Neural cell (in vitro differentiated cells): Measurements from ENCODE around the gene PLN. TPM values are rescaled to one million over a fixed set of nuclear protein-coding genes. Genes with fewer than 3 reads are reported as not detected.

Source experiments
- H2AFZ ChIP-seq: fragments of 200-600, 300-800 bp; sonication (generic), shearing (Covaris generic); 2 replicates; pipeline ENCODE4 v1.6.0; 2014; ENCODE audit warnings: low read depth, mild to moderate bottlenecking, antibody characterized with exemption, low read length, moderate library complexity
- H3F3A ChIP-seq: fragments of 200-600 bp; shearing (Covaris generic); 2 replicates; pipeline ENCODE4 v1.6.1; 2016; ENCODE audit warnings: mild to moderate bottlenecking, moderate library complexity, mixed read lengths, antibody characterized with exemption, low read length; ENCODE audit not compliant: insufficient read depth, poor library complexity, severe bottlenecking
- H3K27ac ChIP-seq: fragments of 200-600, 300-800 bp; sonication (generic), shearing (Covaris generic); 2 replicates; pipeline ENCODE4 v1.5.1; 2014; ENCODE audit warnings: mild to moderate bottlenecking, low read length, moderate library complexity
- H3K27me3 ChIP-seq: fragments of 300-800, 200-600 bp; sonication (generic), shearing (Covaris generic); 2 replicates; pipeline ENCODE4 v1.6.0; 2014; ENCODE audit warnings: mild to moderate bottlenecking, low read depth, low read length, moderate library complexity; ENCODE audit not compliant: insufficient read depth
- H3K36me3 ChIP-seq: fragments of 300-800, 200-600 bp; sonication (generic), shearing (Covaris generic); 2 replicates; pipeline ENCODE4 v1.5.1; 2014; ENCODE audit warnings: mild to moderate bottlenecking, antibody characterized with exemption, low read length, moderate library complexity; ENCODE audit not compliant: insufficient read depth
- H3K4me2 ChIP-seq: fragments of 300-800, 200-600 bp; sonication (generic), shearing (Covaris generic); 2 replicates; pipeline ENCODE4 v1.6.0; 2014; ENCODE audit warnings: mild to moderate bottlenecking, low read length
- H3K4me3 ChIP-seq: fragments of 300-800, 200-600 bp; sonication (generic), shearing (Covaris generic); 2 replicates; pipeline ENCODE4 v1.5.1; 2014; ENCODE audit warnings: mild to moderate bottlenecking, low read length, moderate library complexity
- H3K79me2 ChIP-seq: fragments of 200-600 bp; shearing (Covaris generic); replicated peaks from 2 replicates; pipeline ENCODE4 v1.6.0; 2014; ENCODE audit warnings: mild to moderate bottlenecking, low read length, moderate library complexity; ENCODE audit not compliant: insufficient read depth
- H3K9ac ChIP-seq: fragments of 300-800, 200-600 bp; sonication (generic), shearing (Covaris generic); 2 replicates; pipeline ENCODE4 v1.6.1; 2016; ENCODE audit warnings: mild to moderate bottlenecking, low read length, mixed read lengths
- H3K9me2 ChIP-seq: fragments of 200-600 bp; shearing (Covaris generic); 2 replicates; pipeline ENCODE4 v1.6.1; 2016; ENCODE audit warnings: mild to moderate bottlenecking, low read length, mixed read lengths; ENCODE audit not compliant: insufficient read depth
- H3K9me3 ChIP-seq: fragments of 200-600, 300-800 bp; sonication (generic), shearing (Covaris generic); 2 replicates; pipeline ENCODE4 v1.6.1; 2016; ENCODE audit warnings: mild to moderate bottlenecking, mixed run types, low read length, moderate library complexity, mixed read lengths
- H4K20me1 ChIP-seq: fragments of 200-600 bp; shearing (Covaris generic); 2 replicates; pipeline ENCODE4 v1.6.1; 2016; ENCODE audit warnings: mild to moderate bottlenecking, mixed run types; ENCODE audit not compliant: insufficient read depth
- EP300 ChIP-seq: fragments of 450-650 bp; conservative IDR thresholded peaks from 2 replicates; pipeline ENCODE4 v1.6.1; 2014; ENCODE audit warnings: antibody characterized with exemption, mild to moderate bottlenecking, moderate library complexity; ENCODE audit not compliant: poor library complexity, severe bottlenecking
- EZH2 ChIP-seq: fragments of 200-600, 300-800 bp; shearing (Covaris generic), sonication (generic); IDR thresholded peaks from 2 replicates; pipeline ENCODE4 v1.6.1; 2014; ENCODE audit warnings: antibody characterized with exemption, low read length, borderline replicate concordance, mild to moderate bottlenecking; ENCODE audit not compliant: insufficient read depth, poor library complexity, severe bottlenecking
- MXI1 ChIP-seq: fragments of 450-650 bp; conservative IDR thresholded peaks from 2 replicates; pipeline ENCODE4 v1.6.1; 2014; ENCODE audit warnings: antibody characterized with exemption, mild to moderate bottlenecking; ENCODE audit not compliant: poor library complexity, severe bottlenecking
- POLR2AphosphoS5 ChIP-seq: IDR thresholded peaks from 2 replicates; pipeline ENCODE4 v1.6.1; 2012
- RAD21 ChIP-seq: fragments of 450-650 bp; conservative IDR thresholded peaks from 2 replicates; pipeline ENCODE4 v1.6.1; 2014; ENCODE audit warnings: antibody characterized with exemption, mild to moderate bottlenecking, moderate library complexity
- SMC3 ChIP-seq: fragments of 450-650 bp; conservative IDR thresholded peaks from 2 replicates; pipeline ENCODE4 v1.6.1; 2014; ENCODE audit warnings: antibody characterized with exemption, mild to moderate bottlenecking, moderate library complexity; ENCODE audit not compliant: poor library complexity
- TAF1 ChIP-seq: IDR thresholded peaks from 2 replicates; pipeline ENCODE4 v1.6.1; 2012; ENCODE audit warnings: low read depth
- polyA minus RNA-seq: library from RNA; depleted of rRNA, polyadenylated mRNA; stranded (reverse); fragments of >200 nt; gene quantifications from 2 replicates; pipeline ENCODE4 v1.2.3, GENCODE V29; 2014
- polyA plus RNA-seq: library from polyadenylated mRNA; depleted of rRNA; stranded (reverse); fragments of >200 nt; gene quantifications from 2 replicates; pipeline ENCODE4 v1.2.3, GENCODE V29; 2014
- TF ChIP-seq, protein P1 (sequence below): fragments of 450-650 bp; IDR thresholded peaks from 2 replicates; pipeline ENCODE4 v1.5.1; 2014; ENCODE audit warnings: antibody characterized with exemption, mild to moderate bottlenecking, moderate library complexity; ENCODE audit not compliant: poor library complexity, severe bottlenecking
- TF ChIP-seq, protein P2 (sequence below): IDR thresholded peaks from 2 replicates; pipeline ENCODE4 v1.6.1; 2012; ENCODE audit warnings: borderline replicate concordance

The PLN gene
- polyA plus RNA-seq (not detected in 2 replicates), polyA minus RNA-seq (not detected in 2 replicates)

DNA sequence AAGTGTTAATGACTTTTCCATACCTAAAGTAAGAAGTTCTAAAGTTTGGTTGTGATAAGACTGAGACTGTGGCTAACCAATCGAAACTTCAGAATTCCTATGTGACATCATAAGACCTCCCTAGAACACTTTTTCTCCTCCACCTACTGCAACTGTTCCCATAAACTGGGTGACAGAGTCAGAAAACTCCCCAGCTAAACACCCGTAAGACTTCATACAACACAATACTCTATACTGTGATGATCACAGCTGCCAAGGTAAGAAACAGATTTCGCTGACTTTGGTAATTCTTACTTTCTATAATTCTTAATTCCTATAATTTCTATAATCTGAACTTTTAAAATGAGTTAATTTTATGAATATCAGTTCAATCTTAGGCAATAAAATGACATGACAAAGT, at the start of gene PLN:
PLN (plus strand) TSS at position 161 of the 400 bp plus-strand sequence. CDS start 10,626 bp downstream, outside the sequence.
- Histone ChIP-seq H3K27ac (no peak within 1 kb of the TSS), H3K9me2 (no peaks in the 10 kb centered on the region), H3K36me3 (no peaks in the 10 kb centered on the region), H4K20me1 (no peaks in the 10 kb centered on the region), H3K9ac (no peak within 1 kb of the TSS), H3K9me3 (no peaks in the 10 kb centered on the region), H3K27me3 (no peaks in the 10 kb centered on the region), H2AFZ (no peak within 1 kb of the TSS), H3K4me2 (no peak within 1 kb of the TSS), H3F3A (no peaks in the 10 kb centered on the region), H3K79me2 (peaks cover 25% of the 10 kb centered on the region), H3K4me3 (no peak within 1 kb of the TSS)
- TF ChIP-seq, protein P1, sequence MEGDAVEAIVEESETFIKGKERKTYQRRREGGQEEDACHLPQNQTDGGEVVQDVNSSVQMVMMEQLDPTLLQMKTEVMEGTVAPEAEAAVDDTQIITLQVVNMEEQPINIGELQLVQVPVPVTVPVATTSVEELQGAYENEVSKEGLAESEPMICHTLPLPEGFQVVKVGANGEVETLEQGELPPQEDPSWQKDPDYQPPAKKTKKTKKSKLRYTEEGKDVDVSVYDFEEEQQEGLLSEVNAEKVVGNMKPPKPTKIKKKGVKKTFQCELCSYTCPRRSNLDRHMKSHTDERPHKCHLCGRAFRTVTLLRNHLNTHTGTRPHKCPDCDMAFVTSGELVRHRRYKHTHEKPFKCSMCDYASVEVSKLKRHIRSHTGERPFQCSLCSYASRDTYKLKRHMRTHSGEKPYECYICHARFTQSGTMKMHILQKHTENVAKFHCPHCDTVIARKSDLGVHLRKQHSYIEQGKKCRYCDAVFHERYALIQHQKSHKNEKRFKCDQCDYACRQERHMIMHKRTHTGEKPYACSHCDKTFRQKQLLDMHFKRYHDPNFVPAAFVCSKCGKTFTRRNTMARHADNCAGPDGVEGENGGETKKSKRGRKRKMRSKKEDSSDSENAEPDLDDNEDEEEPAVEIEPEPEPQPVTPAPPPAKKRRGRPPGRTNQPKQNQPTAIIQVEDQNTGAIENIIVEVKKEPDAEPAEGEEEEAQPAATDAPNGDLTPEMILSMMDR = no peak
- TF ChIP-seq MXI1 (no peak), EP300 (no peak), RAD21 (no peak), EZH2 (no peak)
- TF ChIP-seq, protein P2, sequence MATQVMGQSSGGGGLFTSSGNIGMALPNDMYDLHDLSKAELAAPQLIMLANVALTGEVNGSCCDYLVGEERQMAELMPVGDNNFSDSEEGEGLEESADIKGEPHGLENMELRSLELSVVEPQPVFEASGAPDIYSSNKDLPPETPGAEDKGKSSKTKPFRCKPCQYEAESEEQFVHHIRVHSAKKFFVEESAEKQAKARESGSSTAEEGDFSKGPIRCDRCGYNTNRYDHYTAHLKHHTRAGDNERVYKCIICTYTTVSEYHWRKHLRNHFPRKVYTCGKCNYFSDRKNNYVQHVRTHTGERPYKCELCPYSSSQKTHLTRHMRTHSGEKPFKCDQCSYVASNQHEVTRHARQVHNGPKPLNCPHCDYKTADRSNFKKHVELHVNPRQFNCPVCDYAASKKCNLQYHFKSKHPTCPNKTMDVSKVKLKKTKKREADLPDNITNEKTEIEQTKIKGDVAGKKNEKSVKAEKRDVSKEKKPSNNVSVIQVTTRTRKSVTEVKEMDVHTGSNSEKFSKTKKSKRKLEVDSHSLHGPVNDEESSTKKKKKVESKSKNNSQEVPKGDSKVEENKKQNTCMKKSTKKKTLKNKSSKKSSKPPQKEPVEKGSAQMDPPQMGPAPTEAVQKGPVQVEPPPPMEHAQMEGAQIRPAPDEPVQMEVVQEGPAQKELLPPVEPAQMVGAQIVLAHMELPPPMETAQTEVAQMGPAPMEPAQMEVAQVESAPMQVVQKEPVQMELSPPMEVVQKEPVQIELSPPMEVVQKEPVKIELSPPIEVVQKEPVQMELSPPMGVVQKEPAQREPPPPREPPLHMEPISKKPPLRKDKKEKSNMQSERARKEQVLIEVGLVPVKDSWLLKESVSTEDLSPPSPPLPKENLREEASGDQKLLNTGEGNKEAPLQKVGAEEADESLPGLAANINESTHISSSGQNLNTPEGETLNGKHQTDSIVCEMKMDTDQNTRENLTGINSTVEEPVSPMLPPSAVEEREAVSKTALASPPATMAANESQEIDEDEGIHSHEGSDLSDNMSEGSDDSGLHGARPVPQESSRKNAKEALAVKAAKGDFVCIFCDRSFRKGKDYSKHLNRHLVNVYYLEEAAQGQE = no peak

DNA sequence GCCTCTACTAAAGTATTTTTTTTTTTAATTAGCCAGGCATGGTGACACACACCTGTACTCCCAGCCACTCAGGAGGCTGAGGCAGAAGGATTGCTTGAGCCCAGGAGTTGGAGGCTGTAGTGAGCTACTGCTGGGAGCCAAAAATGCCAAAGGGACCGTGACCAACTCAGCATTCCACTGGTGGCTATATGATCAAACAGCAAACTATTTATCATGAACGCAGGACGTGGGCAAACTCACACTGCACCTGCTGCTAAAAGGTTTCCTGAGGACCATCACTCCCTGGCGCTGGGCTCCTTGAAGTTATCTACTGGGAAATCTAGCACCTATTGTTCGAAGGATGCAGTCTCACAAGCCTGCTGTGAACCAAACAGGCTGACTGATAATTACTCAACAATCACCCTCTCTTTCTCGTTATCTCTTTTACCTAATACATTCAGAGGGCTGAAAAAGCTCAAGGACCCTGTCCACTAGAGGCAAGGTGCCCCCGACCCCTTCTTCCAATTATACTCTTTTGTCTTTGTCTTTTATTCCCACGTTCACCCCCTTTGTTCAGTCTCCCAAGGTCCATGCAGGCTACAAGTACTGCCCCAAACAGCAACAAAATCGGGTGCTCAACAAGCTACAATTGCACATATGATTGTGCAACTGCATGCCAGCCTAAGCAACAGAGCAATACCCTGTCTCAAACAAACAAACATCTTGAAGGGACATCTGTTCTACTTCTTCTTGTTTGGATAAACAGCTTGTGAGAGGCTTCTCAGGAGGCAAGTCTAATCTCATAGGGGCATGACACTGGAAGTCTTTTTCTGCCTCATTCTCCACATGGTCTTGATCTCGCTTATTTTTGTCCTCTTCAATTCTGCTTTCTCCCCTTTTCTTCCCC, 47.7 kb upstream of the PLN start:
- no peak overlapping the region for H3K27ac ChIP-seq
- H3K9me3 ChIP-seq = no peaks in the 10 kb centered on the region
- TF ChIP-seq EP300 (no peak), EZH2 (no peak), SMC3 (no peak), MXI1 (no peak), TAF1 (no peak), RAD21 (no peak), POLR2AphosphoS5 (no peak)
- TF ChIP-seq, protein P1 = no peak
- TF ChIP-seq, protein P2 = no peak
- H3K4me3 ChIP-seq = no peak overlapping the region
- no peaks in the 10 kb centered on the region for H3F3A ChIP-seq
- no peaks in the 10 kb centered on the region for H3K9me2 ChIP-seq
- no peaks in the 10 kb centered on the region for H4K20me1 ChIP-seq
- H3K36me3 ChIP-seq = no peaks in the 10 kb centered on the region
- H3K9ac ChIP-seq = no peak overlapping the region
- peaks cover 3% of the 10 kb centered on the region for H3K79me2 ChIP-seq
- no peaks in the 10 kb centered on the region for H3K27me3 ChIP-seq
- no peak overlapping the region for H2AFZ ChIP-seq
- no peak overlapping the region for H3K4me2 ChIP-seq
